Fibroblast of the aortic adventitia (primary cell): Measurements from ENCODE around the gene STAB2. TPM values are rescaled to one million over a fixed set of nuclear protein-coding genes. Genes with fewer than 3 reads are reported as not detected.

Experiments used
- DNase-seq: peaks from one replicate; pipeline ENCODE4 v3.0.0-alpha.2; 2010; ENCODE audit warnings: low read depth
- H3K4me3 ChIP-seq: 2 replicates; pipeline ENCODE4 v1.5.1; 2011; ENCODE audit warnings: low read depth, mild to moderate bottlenecking, control low read depth, low read length, moderate library complexity
- total RNA-seq: library from RNA; depleted of rRNA; stranded (reverse); fragments of >200 nt; gene quantifications from 2 replicates; pipeline ENCODE4 v1.2.3, GENCODE V29; 2012; ENCODE audit warnings: low replicate concordance
- TF ChIP-seq, protein P1 (sequence below): IDR thresholded peaks from 2 replicates; pipeline ENCODE4 v1.5.1; 2011; ENCODE audit warnings: mild to moderate bottlenecking, low read length, control low read depth, inconsistent platforms; ENCODE audit not compliant: insufficient read depth

The STAB2 gene
- total RNA-seq: 0.08 TPM in 1 of 2 replicates, not detected in the other

DNA sequence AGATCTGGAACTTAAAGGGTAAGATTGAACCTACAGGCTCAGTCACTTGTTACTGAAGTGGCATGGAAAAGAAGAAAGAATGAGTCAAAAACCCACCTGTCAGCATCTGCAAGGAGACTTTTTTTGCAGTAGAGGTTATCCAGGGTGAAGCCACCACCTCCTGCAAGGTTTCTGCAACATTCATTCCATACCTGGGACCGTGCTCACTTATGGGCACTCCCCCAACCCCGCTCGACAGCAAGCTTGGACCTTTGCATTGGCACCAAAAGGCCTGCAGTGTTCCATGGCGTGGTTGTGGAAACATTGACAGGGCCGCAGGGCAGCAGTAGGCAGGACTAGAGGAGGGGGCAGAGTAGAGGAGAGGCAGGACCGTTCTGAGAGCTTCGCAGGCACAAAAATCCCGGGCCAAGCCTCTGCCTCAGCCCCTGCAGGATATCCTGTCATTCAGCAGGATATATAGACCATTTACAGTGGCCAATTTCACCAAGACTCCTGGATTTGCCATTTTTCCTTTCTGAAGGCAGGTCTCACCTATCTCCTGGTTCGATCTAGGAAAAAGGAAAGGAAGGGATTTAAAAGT lies at the start of gene STAB2:
Gene STAB2 (plus strand): TSS at position 483 of the 580 bp plus-strand sequence. CDS start 204 bp downstream, outside the sequence.
- TF ChIP-seq, protein P1, sequence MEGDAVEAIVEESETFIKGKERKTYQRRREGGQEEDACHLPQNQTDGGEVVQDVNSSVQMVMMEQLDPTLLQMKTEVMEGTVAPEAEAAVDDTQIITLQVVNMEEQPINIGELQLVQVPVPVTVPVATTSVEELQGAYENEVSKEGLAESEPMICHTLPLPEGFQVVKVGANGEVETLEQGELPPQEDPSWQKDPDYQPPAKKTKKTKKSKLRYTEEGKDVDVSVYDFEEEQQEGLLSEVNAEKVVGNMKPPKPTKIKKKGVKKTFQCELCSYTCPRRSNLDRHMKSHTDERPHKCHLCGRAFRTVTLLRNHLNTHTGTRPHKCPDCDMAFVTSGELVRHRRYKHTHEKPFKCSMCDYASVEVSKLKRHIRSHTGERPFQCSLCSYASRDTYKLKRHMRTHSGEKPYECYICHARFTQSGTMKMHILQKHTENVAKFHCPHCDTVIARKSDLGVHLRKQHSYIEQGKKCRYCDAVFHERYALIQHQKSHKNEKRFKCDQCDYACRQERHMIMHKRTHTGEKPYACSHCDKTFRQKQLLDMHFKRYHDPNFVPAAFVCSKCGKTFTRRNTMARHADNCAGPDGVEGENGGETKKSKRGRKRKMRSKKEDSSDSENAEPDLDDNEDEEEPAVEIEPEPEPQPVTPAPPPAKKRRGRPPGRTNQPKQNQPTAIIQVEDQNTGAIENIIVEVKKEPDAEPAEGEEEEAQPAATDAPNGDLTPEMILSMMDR: no peak
- no peak within 1 kb of the TSS for H3K4me3 ChIP-seq

DNA sequence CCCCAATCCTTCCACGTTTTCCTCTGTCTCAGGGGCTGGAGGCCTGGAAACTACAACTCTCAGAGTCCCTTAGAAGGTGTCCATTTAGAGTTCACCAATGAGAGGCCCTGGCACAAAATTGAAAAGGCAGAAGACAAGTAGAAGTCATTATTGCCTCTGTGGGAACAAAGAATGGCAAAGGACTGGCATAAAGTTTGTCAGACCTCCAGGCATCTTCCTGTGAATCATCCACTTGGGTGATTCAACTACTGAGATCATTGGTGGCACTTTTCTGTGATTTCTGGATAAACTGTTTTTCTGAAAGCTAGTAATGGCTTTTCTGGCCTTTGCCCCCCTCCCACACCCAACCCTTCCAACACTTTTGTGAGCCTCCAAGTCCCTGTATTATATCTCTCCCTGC lies 48.7 kb upstream of the STAB2 start:
- no peak overlapping the region for H3K4me3 ChIP-seq
- no peak for DNase-seq
- TF ChIP-seq, protein P1: no peak

More for the DNA sequence above, at the start of gene STAB2:
- DNase-seq: no peak

- H3K4me3 ChIP-seq: no peak overlapping the region
- DNase-seq: no peak
- TF ChIP-seq, protein P1: no peak
Observed at GRCh38 chr12:103540319-103540718, 46.8 kb upstream of the STAB2 start.

- no peak for DNase-seq
- TF ChIP-seq, protein P1: no peak
- no peak overlapping the region for H3K4me3 ChIP-seq
Observed at GRCh38 chr12:103542078-103542477, 45.0 kb upstream of the STAB2 start.

DNA sequence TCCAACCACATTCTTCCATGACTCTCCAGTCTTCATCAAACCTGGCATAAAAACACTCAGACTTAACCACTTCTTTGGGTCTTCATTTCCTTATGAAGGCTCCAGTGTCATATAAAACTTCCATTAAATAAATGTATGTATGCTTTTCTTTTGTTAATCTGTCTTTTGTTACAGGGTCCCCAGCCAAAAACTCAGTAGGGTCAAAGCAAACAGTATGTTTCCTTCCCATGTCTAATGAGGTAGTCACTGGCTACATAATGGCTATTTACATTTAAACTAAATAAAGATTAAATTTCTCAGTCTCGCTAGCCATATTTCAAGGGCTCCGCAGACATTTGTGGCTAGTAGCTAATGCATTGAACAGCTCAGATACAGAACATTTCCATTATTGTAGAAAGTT lies 40.1 kb upstream of the STAB2 start:
- no peak for DNase-seq
- TF ChIP-seq, protein P1: no peak
- no peak overlapping the region for H3K4me3 ChIP-seq

DNA sequence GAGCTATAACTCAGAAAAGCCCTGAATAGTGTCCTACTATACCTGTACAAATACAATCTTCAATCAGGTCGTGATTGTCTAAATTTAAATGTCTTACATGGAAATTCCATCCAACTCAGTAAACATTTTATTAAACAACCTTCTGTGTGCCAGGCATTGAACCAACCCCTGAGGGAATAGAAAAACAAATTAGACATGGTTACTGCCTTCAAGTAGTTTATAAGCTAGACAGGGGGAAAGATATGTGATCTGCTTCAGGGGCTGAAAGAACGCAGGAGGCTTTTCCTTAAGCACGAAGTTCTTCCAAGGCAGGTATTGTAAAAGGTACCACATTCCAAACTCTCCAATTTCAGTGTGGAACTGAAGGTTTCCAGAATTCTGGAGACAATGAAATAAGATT lies 39.7 kb upstream of the STAB2 start:
- DNase-seq: no peak
- TF ChIP-seq, protein P1: no peak
- no peak overlapping the region for H3K4me3 ChIP-seq

GRCh38 chr12:103547929-103548328 lies 39.1 kb upstream of the STAB2 start:
- TF ChIP-seq, protein P1: no peak
- no peak overlapping the region for H3K4me3 ChIP-seq
- no peak for DNase-seq
